ENCODE measurements around the gene SLC35D2.

Gene SLC35D2

DNA sequence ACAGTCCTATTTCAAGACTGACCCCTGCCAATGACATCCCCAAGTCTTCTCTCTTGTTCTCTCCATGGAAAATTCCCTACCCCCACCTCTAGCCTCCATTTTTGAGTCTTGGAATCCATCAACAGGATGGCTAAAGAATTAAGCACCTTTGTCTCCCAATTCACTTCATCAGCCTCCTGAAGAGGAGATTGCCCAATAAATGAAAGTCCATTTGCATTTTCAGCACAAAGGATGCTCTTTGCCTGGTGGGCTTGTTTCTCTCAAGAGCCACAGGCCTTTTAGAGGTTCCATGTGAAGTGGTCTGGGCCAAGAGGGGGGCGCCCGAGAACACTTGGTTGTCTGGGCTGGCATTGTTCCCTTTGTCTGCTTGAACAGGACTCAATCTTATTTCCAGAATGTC lies 94.1 kb downstream of the SLC35D2 start:
- H3K4me3 Mint-ChIP-seq, result no peak overlapping the region
- ATAC-seq (replicated peaks), result no peak
- H3K27me3 Mint-ChIP-seq, result peaks cover 7 to 13% of the 10 kb centered on the region in 2 donors
- H3K27ac Mint-ChIP-seq, result no peak overlapping the region
- DNase-seq, result no peak
- no peaks in the 10 kb centered on the region for H3K36me3 Mint-ChIP-seq
- no peaks in the 10 kb centered on the region for H3K4me1 Mint-ChIP-seq
- H3K9me3 Mint-ChIP-seq, result peaks cover 0 to 5% of the 10 kb centered on the region in 2 donors

DNA sequence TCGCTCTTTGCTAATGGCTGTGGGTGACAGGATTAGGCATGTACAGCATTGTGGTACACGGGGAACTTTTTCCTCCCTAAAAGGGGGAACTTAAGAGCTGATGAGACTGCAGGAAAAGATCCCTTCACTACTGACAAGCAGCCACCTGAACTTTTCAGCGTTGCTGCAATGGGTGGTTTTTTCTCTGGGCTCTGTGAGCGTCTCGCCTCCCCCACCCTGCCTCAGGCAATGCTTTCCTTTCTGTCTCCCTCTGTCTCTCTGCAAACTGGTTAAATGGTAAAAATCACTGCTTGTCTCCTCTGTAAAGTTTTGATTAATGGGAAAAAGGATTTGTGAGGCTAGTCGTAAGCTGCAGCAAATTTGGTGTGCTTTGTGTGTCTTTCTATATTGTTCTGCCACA lies 101.9 kb downstream of the SLC35D2 start:
- H3K27ac Mint-ChIP-seq, result no peak overlapping the region
- H3K4me1 Mint-ChIP-seq, result no peaks in the 10 kb centered on the region
- peaks cover 4 to 6% of the 10 kb centered on the region in 2 donors for H3K9me3 Mint-ChIP-seq
- peaks cover 5 to 6% of the 10 kb centered on the region in 2 donors for H3K27me3 Mint-ChIP-seq
- ATAC-seq (replicated peaks) (no peak), DNase-seq (no peak)
- H3K36me3 Mint-ChIP-seq, result no peaks in the 10 kb centered on the region
- no peak overlapping the region for H3K4me3 Mint-ChIP-seq

DNA sequence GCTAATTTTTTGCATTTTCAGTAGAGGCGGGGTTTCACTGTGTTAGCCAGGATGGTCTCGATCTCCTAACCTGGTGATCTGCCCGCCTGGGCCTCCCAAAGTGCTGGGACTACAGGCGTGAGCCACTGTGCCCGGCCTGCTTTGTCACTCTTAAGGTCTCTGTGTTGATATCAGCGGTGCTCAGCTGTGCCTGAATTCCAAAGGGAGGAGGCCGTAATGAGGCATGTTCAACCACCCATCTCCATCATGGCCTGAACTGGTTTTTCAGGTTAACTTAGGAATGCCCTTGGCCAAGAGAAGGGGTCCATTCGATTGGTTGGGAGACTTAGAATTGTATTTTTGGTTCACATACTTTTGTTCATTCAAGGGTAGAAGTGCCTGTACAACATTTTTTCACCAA lies 103.6 kb downstream of the SLC35D2 start:
- no peak for DNase-seq
- peaks cover 6 to 14% of the 10 kb centered on the region in 2 donors for H3K9me3 Mint-ChIP-seq
- H3K4me3 Mint-ChIP-seq, result no peak overlapping the region
- H3K27ac Mint-ChIP-seq, result no peak overlapping the region
- peaks cover 0 to 2% of the 10 kb centered on the region in 2 donors for H3K36me3 Mint-ChIP-seq
- no peaks in the 10 kb centered on the region for H3K4me1 Mint-ChIP-seq
- no peak for ATAC-seq (replicated peaks)
- H3K27me3 Mint-ChIP-seq, result peaks cover 5 to 6% of the 10 kb centered on the region in 2 donors

DNA sequence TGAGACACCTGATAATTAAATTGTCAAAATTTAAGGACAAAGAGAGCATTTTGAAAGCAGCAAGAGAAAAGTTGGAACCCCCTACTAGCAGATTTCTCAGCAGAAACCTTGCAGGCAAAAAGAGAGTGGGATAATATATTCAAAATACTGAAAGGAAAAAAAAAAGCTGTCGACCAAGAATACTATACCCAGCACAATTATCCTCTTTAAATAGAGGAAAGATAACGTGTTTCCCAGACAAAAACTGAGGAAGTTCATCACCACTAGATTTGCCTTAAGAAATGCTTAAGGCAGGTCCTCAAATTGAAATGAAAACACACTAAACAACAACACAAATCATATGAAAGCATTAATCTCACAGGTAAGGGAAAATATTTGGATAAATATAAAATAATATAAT lies 108.6 kb downstream of the SLC35D2 start:
- H3K4me3 Mint-ChIP-seq, result no peak overlapping the region
- H3K36me3 Mint-ChIP-seq, result peaks cover 0 to 8% of the 10 kb centered on the region in 2 donors
- ATAC-seq (replicated peaks) (no peak), DNase-seq (no peak)
- no peaks in the 10 kb centered on the region for H3K4me1 Mint-ChIP-seq
- no peak overlapping the region for H3K27ac Mint-ChIP-seq
- peaks cover 0 to 11% of the 10 kb centered on the region in 2 donors for H3K27me3 Mint-ChIP-seq
- H3K9me3 Mint-ChIP-seq, result peaks cover 14 to 25% of the 10 kb centered on the region in 2 donors
